Endothelial cell of umbilical vein (primary cell): ENCODE data around the gene PSMB8. TPM values are rescaled to one million over a fixed set of nuclear protein-coding genes. Genes with fewer than 3 reads are reported as not detected.

Experiments used
- BruUV-seq: library from RNA; stranded (reverse); fragments of 400-500 nt; replicated peaks from 2 replicates; lab custom pipeline; 2021; lab: Mats Ljungman, UMichigan
- CTCF ChIA-PET: fragments of 300-600, 350-600 bp; sonication (Branson Sonifier 250); formaldehyde crosslinking; loops from one replicate; lab custom pipeline; 2021; ENCODE audit warnings: antibody characterized with exemption, inconsistent platforms; lab: Charles Lee
- POLR2A ChIA-PET: fragments of 300-600, 350-600 bp; sonication (Branson Sonifier 250); formaldehyde crosslinking; loops from one replicate; lab custom pipeline; 2021; ENCODE audit warnings: antibody characterized with exemption, inconsistent platforms; lab: Charles Lee
- DNase-seq: peaks from one replicate; pipeline ENCODE4 v3.0.0-alpha.2; 2011; ENCODE audit warnings: low read depth, low spot score
- FAIRE-seq: peaks from 2 replicates; lab custom pipeline; 2011; peaks lifted over from hg19 to GRCh38; lab: Jason Lieb, UNC
- H2AFZ ChIP-seq: 2 replicates; pipeline ENCODE4 v1.6.0; 2012; ENCODE audit warnings: low read depth, low read length, control low read depth, inconsistent platforms
- H3K27ac ChIP-seq: 2 replicates; pipeline ENCODE4 v1.5.1; 2011; ENCODE audit warnings: low read depth, mild to moderate bottlenecking, control low read depth, low read length, moderate library complexity; ENCODE audit not compliant: insufficient read depth
- H3K27me3 ChIP-seq, 2 experiments: 2 replicates each; pipeline versions ENCODE4 v1.6.0 to v1.6.1; 2011; ENCODE audit warnings: low read length in 2 of 2, mixed read lengths in 1 of 2; ENCODE audit not compliant: control insufficient read depth in 2 of 2, insufficient read depth in 2 of 2
- H3K36me3 ChIP-seq, 2 experiments: 2 replicates in 1 of 2; 3 replicates in 1 of 2; pipeline ENCODE4 v1.5.1; 2011; ENCODE audit warnings: low read length in 2 of 2, mild to moderate bottlenecking in 1 of 2, moderate library complexity in 1 of 2; ENCODE audit not compliant: control insufficient read depth in 2 of 2, insufficient read depth in 2 of 2; ENCODE audit errors: extremely low read depth in 1 of 2
- H3K4me1 ChIP-seq: 3 replicates; pipeline ENCODE4 v1.5.1; 2011; ENCODE audit warnings: mild to moderate bottlenecking, low read length; ENCODE audit not compliant: control insufficient read depth, insufficient read depth; ENCODE audit errors: extremely low read depth
- H3K4me2 ChIP-seq: 2 replicates; pipeline ENCODE4 v1.6.1; 2011; ENCODE audit warnings: low read length, control low read depth, mixed read lengths; ENCODE audit not compliant: insufficient read depth
- H3K4me3 ChIP-seq, 3 experiments: fragments of 200-600 bp in 1 of 3; sonication (generic), shearing (Covaris generic) in 1 of 3; replicated peaks in 1 of 3; 2 replicates each; pipeline ENCODE4 v1.5.1; 2011 to 2016; ENCODE audit warnings: control low read depth in 3 of 3, low read length in 3 of 3, mild to moderate bottlenecking in 2 of 3, inconsistent platforms in 1 of 3, low read depth in 1 of 3, moderate library complexity in 1 of 3; ENCODE audit not compliant: insufficient read depth in 1 of 3
- H3K79me2 ChIP-seq: 2 replicates; pipeline ENCODE4 v1.6.0; 2012; ENCODE audit warnings: low read length, inconsistent platforms; ENCODE audit not compliant: control insufficient read depth, insufficient read depth
- H3K9ac ChIP-seq: replicated peaks from 2 replicates; pipeline ENCODE3; 2011; ENCODE audit warnings: low read length, control low read depth; ENCODE audit not compliant: insufficient read depth; ENCODE audit errors: extremely low read depth
- H3K9me1 ChIP-seq: replicated peaks from 3 replicates; pipeline ENCODE4 v1.6.0; 2011; ENCODE audit warnings: mild to moderate bottlenecking, low read length; ENCODE audit not compliant: control insufficient read depth, insufficient read depth; ENCODE audit errors: extremely low read depth
- H3K9me3 ChIP-seq: replicated peaks from 2 replicates; pipeline ENCODE4 v1.5.1; 2012; ENCODE audit warnings: low read length, inconsistent platforms; ENCODE audit not compliant: control insufficient read depth, insufficient read depth
- H4K20me1 ChIP-seq: replicated peaks from 2 replicates; pipeline ENCODE3; 2011; ENCODE audit warnings: mild to moderate bottlenecking, low read length; ENCODE audit not compliant: control insufficient read depth, insufficient read depth; ENCODE audit errors: extremely low read depth
- EZH2 ChIP-seq: IDR thresholded peaks from 2 replicates; pipeline ENCODE4 v1.6.1; 2012; ENCODE audit warnings: borderline replicate concordance, low read depth, mild to moderate bottlenecking, moderate library complexity, low read length, inconsistent platforms; ENCODE audit not compliant: severe bottlenecking
- FOS ChIP-seq: IDR thresholded peaks from 2 replicates; pipeline ENCODE4 v1.6.1; 2011; ENCODE audit warnings: mild to moderate bottlenecking, low read length, moderate library complexity, borderline replicate concordance; ENCODE audit not compliant: insufficient read depth
- JUN ChIP-seq: IDR thresholded peaks from 2 replicates; pipeline ENCODE4 v1.6.1; 2011; ENCODE audit warnings: borderline replicate concordance, low read depth; ENCODE audit not compliant: insufficient read length, insufficient read depth
- MYC ChIP-seq: IDR thresholded peaks from one replicate; pipeline ENCODE4 v1.6.1; 2011; ENCODE audit warnings: mild to moderate bottlenecking, low read depth, low read length
- POLR2AphosphoS5 ChIP-seq: IDR thresholded peaks from 2 replicates; pipeline ENCODE4 v1.6.1; 2012; ENCODE audit warnings: low read depth, mild to moderate bottlenecking, control low read depth, low read length, moderate library complexity; ENCODE audit not compliant: insufficient read depth
- dilution Hi-C: fragments of 300-500 bp; cut with MboI; formaldehyde crosslinking; loops from one replicate; pipeline ENCODE4 v1.15.0; 2019; ENCODE audit warnings: low sequenced_read_pairs; ENCODE audit not compliant: extremely low pct_ligation_motif_present
- intact Hi-C: fragments of 100-400 bp; cut with micrococcal nuclease; formaldehyde crosslinking; loops from one replicate; pipeline ENCODE4 v1.10.0; 2022
- polyA plus RNA-seq, 4 experiments: library from polyadenylated mRNA; depleted of rRNA in 3 of 4; stranded (reverse) in 3 of 4; unstranded in 1 of 4; fragments of >200 nt; gene quantifications; 2 replicates each; pipeline versions ENCODE4 v1.2.1 to v1.2.3, GENCODE V29; 2011 to 2012; ENCODE audit warnings: missing spikeins in 1 of 4
- total RNA-seq: library from RNA; stranded (reverse); gene quantifications from 2 replicates; pipeline ENCODE4 v1.2.3, GENCODE V29; 2021
- TF ChIP-seq, protein P1 (sequence below), 2 donors: IDR thresholded peaks; 1 replicate in 1 of 2; 2 replicates in 1 of 2; pipeline ENCODE4 v1.5.1; 2011; ENCODE audit warnings: low read length in 2 of 2, mild to moderate bottlenecking in 2 of 2, moderate library complexity in 2 of 2, control low read depth in 1 of 2, inconsistent platforms in 1 of 2, low read depth in 1 of 2; ENCODE audit not compliant: insufficient read depth in 1 of 2; ENCODE audit errors: extremely low read depth in 1 of 2
- TF ChIP-seq, protein P2 (sequence below): IDR thresholded peaks from 2 replicates; pipeline ENCODE4 v1.6.1; 2011; ENCODE audit not compliant: insufficient read depth, insufficient read length

The PSMB8 gene
- total and polyA plus RNA-seq, 2 donors (not counting 3 experiments of a cell fraction or from before 2014, with no cell fraction given) = 40.1 to 49.4 TPM

GRCh38 chr6:32803416-32803815 lies 40.4 kb downstream of the PSMB8 start:
- no peak overlapping the region for H3K4me2 ChIP-seq
- no peaks in the 10 kb centered on the region for H3K9me1 ChIP-seq
- no peaks in the 10 kb centered on the region for H3K36me3 ChIP-seq
- BruUV-seq = no TSS peak
- dilution Hi-C loops = no loop called here
- H3K27ac ChIP-seq = no peak overlapping the region
- H3K9me3 ChIP-seq = no peaks in the 10 kb centered on the region
- peaks cover 29 to 60% of the 10 kb centered on the region in 2 experiments for H3K27me3 ChIP-seq
- no peak overlapping the region for H3K4me3 ChIP-seq
- intact Hi-C loops = no loop called here
- ChIA-PET CTCF (interaction anchor here (1.9 kb wide), 1 partner anchor 65 kb away, joined by 13 read pairs; no protein-coding TSS in a partner anchor), POLR2A (interaction anchor here (0.6 kb wide), 1 partner anchor 117 kb away, joined by 3 read pairs; no protein-coding TSS in a partner anchor)
- no peak for FAIRE-seq
- no peaks in the 10 kb centered on the region for H3K4me1 ChIP-seq
- H4K20me1 ChIP-seq = no peaks in the 10 kb centered on the region
- no peak for TF ChIP-seq FOS
- no peak for TF ChIP-seq MYC
- TF ChIP-seq JUN = no peak
- TF ChIP-seq, protein P1, sequence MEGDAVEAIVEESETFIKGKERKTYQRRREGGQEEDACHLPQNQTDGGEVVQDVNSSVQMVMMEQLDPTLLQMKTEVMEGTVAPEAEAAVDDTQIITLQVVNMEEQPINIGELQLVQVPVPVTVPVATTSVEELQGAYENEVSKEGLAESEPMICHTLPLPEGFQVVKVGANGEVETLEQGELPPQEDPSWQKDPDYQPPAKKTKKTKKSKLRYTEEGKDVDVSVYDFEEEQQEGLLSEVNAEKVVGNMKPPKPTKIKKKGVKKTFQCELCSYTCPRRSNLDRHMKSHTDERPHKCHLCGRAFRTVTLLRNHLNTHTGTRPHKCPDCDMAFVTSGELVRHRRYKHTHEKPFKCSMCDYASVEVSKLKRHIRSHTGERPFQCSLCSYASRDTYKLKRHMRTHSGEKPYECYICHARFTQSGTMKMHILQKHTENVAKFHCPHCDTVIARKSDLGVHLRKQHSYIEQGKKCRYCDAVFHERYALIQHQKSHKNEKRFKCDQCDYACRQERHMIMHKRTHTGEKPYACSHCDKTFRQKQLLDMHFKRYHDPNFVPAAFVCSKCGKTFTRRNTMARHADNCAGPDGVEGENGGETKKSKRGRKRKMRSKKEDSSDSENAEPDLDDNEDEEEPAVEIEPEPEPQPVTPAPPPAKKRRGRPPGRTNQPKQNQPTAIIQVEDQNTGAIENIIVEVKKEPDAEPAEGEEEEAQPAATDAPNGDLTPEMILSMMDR (IDR thresholded peaks at IDR 0.05; ENCODE audit: extremely low read depth in 1 of 2, insufficient read depth in 1 of 2, low read depth in 1 of 2, low read length in 2 of 2) = no peak
- no peak for TF ChIP-seq EZH2
- TF ChIP-seq POLR2AphosphoS5 = no peak
- TF ChIP-seq, protein P2, sequence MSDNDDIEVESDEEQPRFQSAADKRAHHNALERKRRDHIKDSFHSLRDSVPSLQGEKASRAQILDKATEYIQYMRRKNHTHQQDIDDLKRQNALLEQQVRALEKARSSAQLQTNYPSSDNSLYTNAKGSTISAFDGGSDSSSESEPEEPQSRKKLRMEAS = no peak
- H3K79me2 ChIP-seq = no peaks in the 10 kb centered on the region
- no peak overlapping the region for H2AFZ ChIP-seq
- no peak for DNase-seq
- no peak overlapping the region for H3K9ac ChIP-seq
